SJSA1 (cell line): ENCODE measurements around the gene GADD45GIP1. TPM values are rescaled to one million over a fixed set of nuclear protein-coding genes. Genes with fewer than 3 reads are reported as not detected.
"Not testable (repeated sequence)": the region's sequence is repeated elsewhere in the genome, so short reads cannot be mapped to it uniquely, and the experiment has no call there.

Experiments used
- DNase-seq, 2 experiments: peaks; one replicate each; pipeline ENCODE4 v3.0.0-alpha.2; 2015 to 2020; ENCODE audit warnings: low spot score in 2 of 2, low read depth in 1 of 2
- H3K27ac ChIP-seq: fragments of 250-450 bp; sonication (Bioruptor Pico); 2 replicates; pipeline ENCODE4 v1.5.1; 2020; ENCODE audit warnings: mild to moderate bottlenecking, moderate library complexity
- H3K27me3 ChIP-seq: fragments of 250-450 bp; sonication (Bioruptor Pico); replicated peaks from 2 replicates; pipeline ENCODE4 v1.5.1; 2020; ENCODE audit warnings: mild to moderate bottlenecking, moderate library complexity
- H3K36me3 ChIP-seq: fragments of 250-450 bp; sonication (Bioruptor Pico); 2 replicates; pipeline ENCODE4 v1.5.1; 2020; ENCODE audit warnings: mild to moderate bottlenecking
- H3K4me1 ChIP-seq: fragments of 250-450 bp; sonication (Bioruptor Pico); replicated peaks from 2 replicates; pipeline ENCODE4 v1.6.1; 2021; ENCODE audit warnings: mild to moderate bottlenecking
- H3K4me3 ChIP-seq: fragments of 250-450 bp; sonication (Bioruptor Pico); 2 replicates; pipeline ENCODE4 v1.5.1; 2020; ENCODE audit warnings: mild to moderate bottlenecking
- H3K9me3 ChIP-seq: fragments of 250-450 bp; sonication (Bioruptor Pico); replicated peaks from 2 replicates; pipeline ENCODE4 v1.5.1; 2020; ENCODE audit warnings: mild to moderate bottlenecking
- total RNA-seq: library from RNA; depleted of rRNA; stranded (reverse); fragments of >200 nt; shearing (Covaris generic); gene quantifications from 2 replicates; pipeline ENCODE4 v1.2.3, GENCODE V29; 2014

The GADD45GIP1 gene
- total RNA-seq, 1 experiment from 2014 or later: 75.7 TPM

DNA sequence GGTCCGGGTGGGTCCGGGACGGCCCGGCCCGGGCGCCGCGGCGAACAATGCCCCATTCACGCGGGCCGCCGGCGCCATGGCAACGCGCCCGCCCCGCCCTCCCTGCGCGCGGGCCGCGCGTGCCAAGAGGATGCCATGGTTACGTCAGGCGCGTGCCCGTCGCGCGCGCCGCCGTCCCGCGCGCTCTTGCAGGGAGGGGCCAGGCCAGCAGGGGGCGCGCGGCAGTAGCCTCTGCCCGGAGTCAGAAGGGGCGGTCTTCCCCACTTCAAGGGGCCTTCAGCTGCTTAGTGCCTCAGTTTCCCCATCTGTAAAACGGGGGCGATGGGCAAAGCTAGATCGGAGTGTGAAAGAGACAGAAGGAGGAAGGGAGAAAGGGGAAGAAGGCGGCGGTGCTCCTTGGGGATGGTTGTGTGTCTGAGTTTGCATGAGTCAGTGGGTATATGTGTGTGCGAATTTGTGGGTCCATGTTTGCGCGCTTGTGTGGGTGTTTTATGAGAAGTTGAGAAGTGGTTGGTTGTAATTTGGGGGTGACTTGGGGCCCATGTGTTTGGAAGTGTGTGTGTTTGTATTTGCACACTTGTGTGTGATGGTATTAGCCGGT is 26.6 kb upstream of the GADD45GIP1 start:
- DNase-seq: peak; percentile 71 to 89
- H3K9me3 ChIP-seq: no peaks in the 10 kb centered on the region
- no peaks in the 10 kb centered on the region for H3K36me3 ChIP-seq
- peaks cover 9% of the 10 kb centered on the region; the same call in 1 of the 2 replicates for H3K4me1 ChIP-seq
- H3K27ac ChIP-seq: no peak overlapping the region
- peak overlapping the region; percentile 23 for H3K4me3 ChIP-seq
- no peaks in the 10 kb centered on the region for H3K27me3 ChIP-seq

DNA sequence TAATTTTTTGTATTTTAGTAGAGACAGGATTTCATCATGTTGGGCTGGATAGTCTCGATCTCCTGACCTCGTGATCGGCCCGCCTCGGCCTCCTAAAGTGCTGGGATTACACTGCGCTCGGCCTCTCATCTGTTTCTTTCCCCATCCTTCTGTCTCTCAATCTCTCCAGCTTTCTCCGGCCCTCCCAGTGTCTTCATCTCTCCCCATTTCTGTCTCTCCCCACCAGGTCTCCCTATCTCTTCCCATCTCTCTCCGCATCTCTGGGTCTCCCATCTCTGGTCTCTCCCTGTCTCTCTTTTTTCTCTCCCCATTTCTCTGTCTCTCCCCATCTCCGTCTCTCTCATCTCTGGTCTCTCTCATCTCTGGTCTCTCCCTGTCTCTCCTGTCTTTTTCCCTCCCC is 26.1 kb upstream of the GADD45GIP1 start:
- peak overlapping the region; percentile 23 for H3K4me3 ChIP-seq
- no peaks in the 10 kb centered on the region for H3K27me3 ChIP-seq
- no peak overlapping the region for H3K27ac ChIP-seq
- H3K9me3 ChIP-seq: no peaks in the 10 kb centered on the region
- peaks cover 9% of the 10 kb centered on the region; the same call in 1 of the 2 replicates for H3K4me1 ChIP-seq
- DNase-seq: no peak
- no peaks in the 10 kb centered on the region for H3K36me3 ChIP-seq

- H3K27me3 ChIP-seq: no peaks in the 10 kb centered on the region
- H3K36me3 ChIP-seq: no peaks in the 10 kb centered on the region
- H3K4me3 ChIP-seq: no peak overlapping the region
- no peaks in the 10 kb centered on the region for H3K9me3 ChIP-seq
- peaks cover 9% of the 10 kb centered on the region; the same call in 1 of the 2 replicates for H3K4me1 ChIP-seq
- H3K27ac ChIP-seq: no peak overlapping the region
- no peak for DNase-seq
Observed at GRCh38 chr19:12982648-12983047, 25.6 kb upstream of the GADD45GIP1 start.

- Histone ChIP-seq H3K36me3 (no peaks in the 10 kb centered on the region), H3K9me3 (no peaks in the 10 kb centered on the region), H3K4me3 (no peak overlapping the region), H3K4me1 (peaks cover 4% of the 10 kb centered on the region; the same call in 1 of the 2 replicates), H3K27ac (no peak overlapping the region), H3K27me3 (no peaks in the 10 kb centered on the region)
- no peak for DNase-seq
Observed at GRCh38 chr19:12979974-12980373, 23.0 kb upstream of the GADD45GIP1 start.

GRCh38 chr19:12976109-12976508 is 19.1 kb upstream of the GADD45GIP1 start:
- not testable (repeated sequence) for H3K9me3 ChIP-seq, H3K36me3 ChIP-seq, H3K27ac ChIP-seq, H3K27me3 ChIP-seq, DNase-seq, H3K4me3 ChIP-seq, H3K4me1 ChIP-seq

DNA sequence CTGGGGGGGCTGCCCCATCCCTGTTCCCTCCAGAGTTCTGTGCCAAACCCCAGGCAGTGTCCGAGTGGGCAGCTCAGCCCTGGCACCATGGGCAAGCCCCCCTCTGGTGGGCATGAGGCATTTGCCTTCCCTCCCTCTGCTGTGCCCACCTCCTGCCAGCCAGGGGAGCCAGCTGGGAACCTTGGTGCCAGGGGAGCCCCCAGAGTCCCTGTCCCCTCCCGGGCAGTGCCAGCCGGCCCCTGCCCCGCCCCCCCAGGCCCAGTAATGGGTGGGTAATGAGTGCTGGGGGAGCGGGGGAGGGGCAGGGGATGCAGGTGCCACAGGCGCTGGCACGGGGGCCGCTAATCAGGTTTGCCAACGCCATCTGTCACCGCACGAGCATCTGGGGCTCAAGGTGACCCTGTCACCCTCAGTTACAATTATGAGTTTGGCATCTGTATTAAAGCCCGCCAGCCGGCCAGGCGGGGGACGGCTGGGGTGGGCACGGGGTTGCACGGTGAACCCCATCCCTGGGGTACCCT is 18.3 kb upstream of the GADD45GIP1 start:
- no peak overlapping the region for H3K27ac ChIP-seq
- H3K36me3 ChIP-seq: no peaks in the 10 kb centered on the region
- no peaks in the 10 kb centered on the region for H3K27me3 ChIP-seq
- no peaks in the 10 kb centered on the region for H3K4me1 ChIP-seq
- no peaks in the 10 kb centered on the region for H3K9me3 ChIP-seq
- no peak for DNase-seq
- no peak overlapping the region for H3K4me3 ChIP-seq

GRCh38 chr19:12974301-12975220 is 17.5 kb upstream of the GADD45GIP1 start:
- H3K9me3 ChIP-seq: no peaks in the 10 kb centered on the region
- H3K27ac ChIP-seq: no peak overlapping the region
- no peak overlapping the region for H3K4me3 ChIP-seq
- no peak for DNase-seq
- no peaks in the 10 kb centered on the region for H3K36me3 ChIP-seq
- H3K27me3 ChIP-seq: no peaks in the 10 kb centered on the region
- no peaks in the 10 kb centered on the region for H3K4me1 ChIP-seq

- H3K4me3 ChIP-seq: no peak overlapping the region
- H3K27ac ChIP-seq: no peak overlapping the region
- DNase-seq: no peak
- no peaks in the 10 kb centered on the region for H3K9me3 ChIP-seq
- H3K4me1 ChIP-seq: no peaks in the 10 kb centered on the region
- H3K36me3 ChIP-seq: no peaks in the 10 kb centered on the region
- no peaks in the 10 kb centered on the region for H3K27me3 ChIP-seq
Observed at GRCh38 chr19:12973236-12973635, 16.2 kb upstream of the GADD45GIP1 start.

DNA sequence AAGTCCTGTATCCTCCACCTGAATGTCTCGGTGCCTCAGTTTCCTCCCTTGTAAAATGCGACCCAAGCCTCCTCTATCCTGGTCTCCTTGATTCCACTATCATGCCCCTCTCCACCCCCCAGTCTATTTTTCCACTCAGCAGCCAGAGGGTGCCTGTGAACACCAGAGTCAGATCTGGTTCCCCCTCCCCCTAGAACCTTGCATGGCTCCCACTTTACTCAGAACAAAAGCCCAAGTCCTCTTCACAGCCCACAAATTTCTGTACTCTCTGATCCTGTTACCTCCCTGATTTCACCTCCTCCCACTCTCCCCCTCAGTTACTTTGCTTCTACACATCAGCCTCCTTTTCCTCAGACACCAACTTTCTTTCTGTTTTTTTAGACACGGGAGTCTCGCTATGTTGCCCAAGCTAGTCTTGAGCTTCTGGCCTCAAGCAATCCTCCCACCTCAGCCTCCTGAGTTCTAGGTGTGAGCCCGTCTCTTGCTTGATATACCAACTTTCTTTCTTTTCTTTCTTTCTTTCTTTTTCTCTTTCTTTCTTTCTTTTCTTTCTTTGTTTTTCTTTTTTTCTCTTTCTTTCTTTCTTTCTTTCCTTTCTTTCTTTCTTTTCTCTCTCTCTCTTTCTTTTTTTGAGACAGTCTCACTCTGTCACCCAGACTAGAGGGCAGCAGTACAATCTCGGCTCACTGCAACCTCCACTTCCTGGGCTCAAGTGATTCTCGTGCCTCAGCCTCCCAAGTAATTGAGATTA is 13.2 kb upstream of the GADD45GIP1 start:
- no peak overlapping the region for H3K4me3 ChIP-seq

GRCh38 chr19:12969292-12969988 is 12.4 kb upstream of the GADD45GIP1 start, which contains the start of gene DAND5:
Gene DAND5, plus strand, starts transcription at chr19:12969576. Its CDS starts 85 bp downstream, at chr19:12969661.
- Histone ChIP-seq H3K4me3 (no peak within 1 kb of the TSS), H3K4me1 (peaks cover 7% of the 10 kb centered on the region), H3K9me3 (no peaks in the 10 kb centered on the region), H3K27me3 (no peaks in the 10 kb centered on the region), H3K36me3 (no peaks in the 10 kb centered on the region), H3K27ac (no peak within 1 kb of the TSS)
- DNase-seq: no peak

More for the DNA sequence above, 13.2 kb upstream of the GADD45GIP1 start:
- Histone ChIP-seq H3K27ac (no peak overlapping the region), H3K4me1 (peaks cover 4% of the 10 kb centered on the region), H3K27me3 (no peaks in the 10 kb centered on the region), H3K36me3 (no peaks in the 10 kb centered on the region), H3K9me3 (no peaks in the 10 kb centered on the region)
- DNase-seq: no peak

DNA sequence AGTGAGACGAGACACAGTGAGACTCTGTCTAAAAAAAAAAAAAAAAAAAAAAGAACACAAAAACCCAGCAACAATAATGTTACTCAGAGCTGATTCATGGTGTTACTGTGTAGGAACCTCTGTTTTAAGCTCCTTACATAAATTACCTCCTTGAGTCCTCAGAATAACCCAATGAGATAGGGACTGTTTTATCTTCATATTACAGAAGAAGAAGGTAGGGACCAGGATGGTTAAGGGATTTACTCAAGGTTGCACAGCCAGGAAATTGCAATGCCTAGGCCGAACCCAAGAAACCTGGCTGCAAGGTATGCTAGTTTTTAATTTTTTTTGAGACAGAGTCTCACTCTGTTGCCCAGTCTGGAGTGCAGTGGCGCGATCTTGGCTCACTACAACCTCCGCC is 10.9 kb upstream of the GADD45GIP1 start:
- DNase-seq: no peak
- Histone ChIP-seq H3K4me1 (peaks cover 7% of the 10 kb centered on the region), H3K4me3 (no peak overlapping the region), H3K9me3 (no peaks in the 10 kb centered on the region), H3K27me3 (no peaks in the 10 kb centered on the region), H3K27ac (no peak overlapping the region), H3K36me3 (no peaks in the 10 kb centered on the region)

GRCh38 chr19:12965812-12966135 is 8.8 kb upstream of the GADD45GIP1 start:
- Histone ChIP-seq H3K27ac (no peak overlapping the region), H3K4me3 (no peak overlapping the region), H3K9me3 (no peaks in the 10 kb centered on the region), H3K4me1 (peaks cover 7% of the 10 kb centered on the region), H3K27me3 (no peaks in the 10 kb centered on the region), H3K36me3 (no peaks in the 10 kb centered on the region)
- no peak for DNase-seq
